Spleen (tissue), 11 donors: ENCODE measurements around the gene EPS8L3. TPM values are rescaled to one million over a fixed set of nuclear protein-coding genes. Genes with fewer than 3 reads are reported as not detected.
A peak's percentile ranks its signal among the peaks of the same experiment; 100 is the strongest.
"Not testable (repeated sequence)": the region's sequence is repeated elsewhere in the genome, so short reads cannot be mapped to it uniquely, and the experiment has no call there.

Experiments used
- DNase-seq: peaks from one replicate; pipeline ENCODE4 v3.0.0-alpha.2; 2020
- H3K27ac ChIP-seq, 8 donors: fragments of 200-600 bp; sonication (generic) in 7 of 8; 1 replicate in 4 of 8; 2 replicates in 4 of 8; pipeline versions ENCODE4 v1.5.0 to v1.8.0; 2016 to 2021; ENCODE audit warnings: inconsistent platforms in 4 of 8, mild to moderate bottlenecking in 4 of 8, moderate library complexity in 1 of 8
- H3K27me3 ChIP-seq, 7 donors: fragments of 200-600 bp; sonication (generic) in 6 of 7; replicated peaks in 1 of 7; 1 replicate in 4 of 7; 2 replicates in 3 of 7; pipeline versions ENCODE4 v1.5.0 to v1.8.0; 2016 to 2021; ENCODE audit warnings: inconsistent platforms in 3 of 7, mild to moderate bottlenecking in 1 of 7
- H3K36me3 ChIP-seq, 6 donors: fragments of 200-600 bp; sonication (generic) in 5 of 6; 1 replicate in 4 of 6; 2 replicates in 2 of 6; pipeline versions ENCODE4 v1.5.0 to v1.8.0; 2016 to 2021; ENCODE audit warnings: inconsistent platforms in 2 of 6
- H3K4me1 ChIP-seq, 6 donors: fragments of 200-600 bp; sonication (generic) in 5 of 6; 1 replicate in 3 of 6; 2 replicates in 3 of 6; pipeline versions ENCODE4 v1.5.0 to v1.8.0; 2016 to 2021; ENCODE audit warnings: inconsistent platforms in 3 of 6
- H3K4me3 ChIP-seq, 8 donors: fragments of 200-600 bp; sonication (generic) in 7 of 8; 1 replicate in 4 of 8; 2 replicates in 4 of 8; pipeline versions ENCODE4 v1.5.0 to v1.8.0; 2016 to 2021; ENCODE audit warnings: inconsistent platforms in 4 of 8, mild to moderate bottlenecking in 4 of 8, moderate library complexity in 2 of 8
- H3K9me3 ChIP-seq, 8 donors: fragments of 200-600 bp; sonication (generic) in 7 of 8; 1 replicate in 4 of 8; 2 replicates in 4 of 8; pipeline versions ENCODE4 v1.5.0 to v1.8.0; 2016 to 2021; ENCODE audit warnings: inconsistent platforms in 4 of 8
- POLR2A ChIP-seq, 3 donors: fragments of 450-650 bp; IDR thresholded peaks; one replicate each; pipeline ENCODE4 v1.5.1; 2017; ENCODE audit warnings: antibody characterized with exemption in 3 of 3, mild to moderate bottlenecking in 1 of 3
- POLR2AphosphoS5 ChIP-seq, 3 donors: sonication (generic); formaldehyde crosslinking; IDR thresholded peaks; one replicate each; pipeline ENCODE4 v1.5.1; 2017; ENCODE audit warnings: antibody characterized with exemption in 3 of 3
- WGBS, 5 donors: extraction: QIAGEN DNeasy Blood & Tissue Kit in 3 of 5; methylation state at CpG; one replicate each; pipeline versions ENCODE4 v1.1.5 to v1.1.7; 2013 to 2018; 5-methylcytosine and 5-hydroxymethylcytosine counted together
- intact Hi-C: fragments of 100-400 bp; cut with DNase I; formaldehyde crosslinking; loops from one replicate; pipeline ENCODE4 v1.15.0; 2023; ENCODE audit warnings: low total_unique reads
- polyA plus RNA-seq, 3 donors: library from polyadenylated mRNA; stranded (reverse); fragments of 200-250 nt; gene quantifications; one replicate each; pipeline ENCODE4 v1.2.1, GENCODE V29; 2013
- total RNA-seq, 7 donors: library from RNA; depleted of rRNA in 3 of 7; stranded (reverse); fragments of >200 nt in 3 of 7; fragmentation: NEBNext Ultra II Directional in 4 of 7; extraction: Animal tissue kit (Norgen Biotek cat#: 25700) in 4 of 7; gene quantifications; one replicate each; pipeline versions ENCODE4 v1.1.0 to v1.2.1, GENCODE V29; 2016 to 2021
- TF ChIP-seq, protein P1 (sequence below), 11 experiments: fragments of 200-600 bp in 7 of 11; fragments of 450-650 bp in 4 of 11; sonication (generic) in 4 of 11; IDR thresholded peaks in 8 of 11; conservative IDR thresholded peaks in 3 of 11; 1 replicate in 7 of 11; 2 replicates in 4 of 11; pipeline versions ENCODE4 v1.4.0 to v1.8.0; 2016 to 2021; ENCODE audit warnings: antibody characterized with exemption in 11 of 11, inconsistent platforms in 4 of 11, mild to moderate bottlenecking in 1 of 11
- donor health status: healthy with polysubstance abuse.
- donor health status: DM: no; HTN: no; CAD: no; lungs with moderate emphysema.
- donor health status: DM: no; HTN: no; CAD: no.
- donor health status: Bipolar disorder and iron deficiency.
- donor health status: healthy.
- donor health status: DM: no; HTN: no; CAD: no.
- donor health status: DM: yes; HTN: yes; CAD: no.

EPS8L3 gene
- total and polyA plus RNA-seq, 10 donors = 1.2 TPM; not detected in 9

DNA sequence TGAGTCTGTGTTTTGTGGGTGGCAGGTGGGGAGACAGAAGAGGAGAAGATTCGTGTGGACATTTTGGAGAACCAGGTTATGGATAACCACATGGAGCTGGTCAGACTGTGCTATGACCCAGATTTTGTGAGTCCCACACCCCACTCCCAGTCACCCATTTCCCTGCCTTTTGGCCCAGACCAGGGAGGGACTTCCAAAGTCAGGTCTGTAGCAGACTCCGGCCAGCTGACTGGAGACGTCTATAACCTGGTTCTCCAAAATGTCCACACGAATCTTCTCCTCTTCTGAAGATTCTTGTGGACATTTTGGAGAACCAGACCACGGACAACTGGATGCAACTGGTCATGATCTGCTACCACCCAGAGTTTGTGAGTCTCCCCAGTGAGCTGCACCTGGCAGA, 50.1 kb downstream of the EPS8L3 start:
- H3K27ac ChIP-seq = no peak overlapping the region
- no peak for DNase-seq
- H3K27me3 ChIP-seq = peaks cover 0 to 10% (median 0%) of the 10 kb centered on the region in 7 donors
- H3K4me3 ChIP-seq = no peak overlapping the region
- TF ChIP-seq, protein P1, sequence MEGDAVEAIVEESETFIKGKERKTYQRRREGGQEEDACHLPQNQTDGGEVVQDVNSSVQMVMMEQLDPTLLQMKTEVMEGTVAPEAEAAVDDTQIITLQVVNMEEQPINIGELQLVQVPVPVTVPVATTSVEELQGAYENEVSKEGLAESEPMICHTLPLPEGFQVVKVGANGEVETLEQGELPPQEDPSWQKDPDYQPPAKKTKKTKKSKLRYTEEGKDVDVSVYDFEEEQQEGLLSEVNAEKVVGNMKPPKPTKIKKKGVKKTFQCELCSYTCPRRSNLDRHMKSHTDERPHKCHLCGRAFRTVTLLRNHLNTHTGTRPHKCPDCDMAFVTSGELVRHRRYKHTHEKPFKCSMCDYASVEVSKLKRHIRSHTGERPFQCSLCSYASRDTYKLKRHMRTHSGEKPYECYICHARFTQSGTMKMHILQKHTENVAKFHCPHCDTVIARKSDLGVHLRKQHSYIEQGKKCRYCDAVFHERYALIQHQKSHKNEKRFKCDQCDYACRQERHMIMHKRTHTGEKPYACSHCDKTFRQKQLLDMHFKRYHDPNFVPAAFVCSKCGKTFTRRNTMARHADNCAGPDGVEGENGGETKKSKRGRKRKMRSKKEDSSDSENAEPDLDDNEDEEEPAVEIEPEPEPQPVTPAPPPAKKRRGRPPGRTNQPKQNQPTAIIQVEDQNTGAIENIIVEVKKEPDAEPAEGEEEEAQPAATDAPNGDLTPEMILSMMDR (IDR thresholded peaks at IDR 0.05 in 8 of 11, conservative IDR thresholded peaks at IDR 0.05 in 3 of 11) = no peak
- no peak for TF ChIP-seq POLR2AphosphoS5 (IDR thresholded peaks at IDR 0.05)
- no peak for TF ChIP-seq POLR2A (IDR thresholded peaks at IDR 0.05)
- 83 to 90% (median 85%) methylated on average over 5 of the region's 5 CpGs for WGBS, 5 donors
- peaks cover 0 to 13% (median 12%) of the 10 kb centered on the region in 8 donors for H3K9me3 ChIP-seq
- intact Hi-C loops = no loop called here
- H3K4me1 ChIP-seq = no peaks in the 10 kb centered on the region
- no peaks in the 10 kb centered on the region for H3K36me3 ChIP-seq

GRCh38 chr1:109712321-109712864, 51.3 kb downstream of the EPS8L3 start:
- no peak for TF ChIP-seq POLR2AphosphoS5 (IDR thresholded peaks at IDR 0.05)
- TF ChIP-seq POLR2A (IDR thresholded peaks at IDR 0.05) = no peak
- TF ChIP-seq, protein P1 (IDR thresholded peaks at IDR 0.05 in 8 of 11, conservative IDR thresholded peaks at IDR 0.05 in 3 of 11) = no peak
- Histone ChIP-seq H3K36me3 (peaks cover 0 to 3% (median 0%) of the 10 kb centered on the region in 6 donors), H3K27me3 (peaks cover 0 to 10% (median 0%) of the 10 kb centered on the region in 7 donors), H3K4me3 (peak overlapping the region in 7 of 8 donors; percentile 5 to 55 (median 21)), H3K9me3 (peaks cover 0 to 24% (median 18%) of the 10 kb centered on the region in 8 donors), H3K27ac (no peak overlapping the region), H3K4me1 (no peaks in the 10 kb centered on the region)
- intact Hi-C loops = no loop called here
- 37 to 83% (median 49%) methylated on average over 13 to 22 of the region's 22 CpGs for WGBS, 5 donors
- DNase-seq = no peak

DNA sequence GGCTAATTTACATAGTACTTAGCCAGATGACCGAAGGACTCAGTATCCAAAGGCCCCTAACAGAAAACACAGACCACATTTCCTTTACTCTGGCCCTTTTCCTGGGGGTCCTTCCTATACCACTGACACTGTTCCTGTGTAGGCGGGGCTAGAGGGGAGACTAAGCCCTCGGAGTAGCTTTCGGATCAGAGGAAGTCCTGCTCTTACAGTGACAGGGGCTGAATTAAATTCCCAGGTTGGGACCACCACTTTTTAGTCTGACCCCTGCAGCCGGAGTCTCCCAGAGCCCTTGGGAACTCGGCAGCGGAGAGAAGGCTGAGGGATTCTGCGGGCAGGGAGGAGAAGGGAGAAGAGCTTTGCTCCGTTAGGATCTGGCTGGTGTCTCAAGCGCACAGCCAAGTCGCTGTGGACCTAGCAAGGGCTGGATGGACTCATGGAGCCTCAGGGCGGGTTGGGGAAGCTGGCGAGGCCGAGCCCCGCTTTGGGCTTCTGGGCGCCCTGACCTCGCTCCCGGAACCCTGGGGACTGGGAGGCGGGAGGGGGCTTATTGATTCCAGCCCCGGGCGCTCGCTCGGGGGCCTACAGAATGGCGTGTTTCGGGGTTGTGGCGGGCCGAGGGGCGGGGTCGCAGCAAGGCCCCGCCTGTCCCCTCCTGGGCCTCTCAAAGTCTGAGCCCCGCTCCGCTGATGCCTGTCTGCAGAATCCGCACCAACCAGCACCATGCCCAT, 52.0 kb downstream of the EPS8L3 start, which contains the start of gene GSTM5:
Gene GSTM5 (plus strand): TSS at position 659 of the 728 bp plus-strand sequence. CDS start 62 bp downstream, at position 721.
- intact Hi-C loops, DNase-seq, H3K4me1 ChIP-seq, H3K36me3 ChIP-seq: not testable (repeated sequence)
- Histone ChIP-seq H3K9me3 (peaks cover 0 to 24% (median 18%) of the 10 kb centered on the region in 8 donors), H3K4me3 (peak within 1 kb of the TSS in 7 of 8 donors; percentile 5 to 55 (median 21)), H3K27ac (peak within 1 kb of the TSS in 2 of 8 donors; percentile 57 to 69), H3K27me3 (peaks cover 0 to 10% (median 0%) of the 10 kb centered on the region in 7 donors)
- 12 to 48% (median 22%) methylated on average over 12 to 33 of the region's 33 CpGs for WGBS, 5 donors
- peak in 1 of 3 donors; percentile 12 for TF ChIP-seq POLR2AphosphoS5 (IDR thresholded peaks at IDR 0.05)

- DNase-seq, H3K4me3 ChIP-seq, H3K27ac ChIP-seq, intact Hi-C loops, H3K4me1 ChIP-seq, H3K36me3 ChIP-seq: not testable (repeated sequence)
- peaks cover 0 to 10% (median 0%) of the 10 kb centered on the region in 7 donors for H3K27me3 ChIP-seq
- peaks cover 0 to 24% (median 18%) of the 10 kb centered on the region in 8 donors for H3K9me3 ChIP-seq
These were observed 53.9 kb downstream of the EPS8L3 start for GRCh38 chr1:109709822-109710221.

DNA sequence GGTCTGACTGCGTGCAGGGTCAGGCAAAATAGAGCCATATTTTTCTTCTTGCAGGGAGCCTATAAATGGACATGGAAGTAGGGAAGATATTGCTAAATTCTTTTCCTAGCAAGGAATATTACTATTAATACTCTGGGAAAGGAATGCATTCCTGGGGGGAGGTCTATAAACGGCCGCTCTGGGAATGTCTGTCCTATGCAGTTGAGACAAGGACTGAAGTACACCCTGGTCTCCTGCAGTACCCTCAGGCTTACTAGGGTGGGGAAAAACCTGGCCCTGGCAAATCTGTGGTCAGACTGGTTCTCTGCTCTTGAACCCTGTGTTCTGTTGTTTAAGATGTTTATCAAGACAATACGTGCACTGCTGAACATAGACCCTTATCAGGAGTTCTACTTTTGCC, 54.8 kb downstream of the EPS8L3 start:
- H3K4me1 ChIP-seq, H3K36me3 ChIP-seq, H3K27ac ChIP-seq, DNase-seq, H3K4me3 ChIP-seq, intact Hi-C loops: not testable (repeated sequence)
- WGBS, 5 donors = 67 to 92% (median 77%) methylated on average over 4 of the region's 4 CpGs
- Histone ChIP-seq H3K27me3 (peaks cover 0 to 10% (median 0%) of the 10 kb centered on the region in 7 donors), H3K9me3 (peaks cover 0 to 27% (median 18%) of the 10 kb centered on the region in 8 donors)
